Neutrophil (primary cell): ENCODE data around the gene PDZD7.

ENCODE experiments used
- H3K27ac ChIP-seq: fragments of 200-600 bp; sonication (generic); 2 replicates; pipeline ENCODE4 v1.5.1; 2016; ENCODE audit warnings: mild to moderate bottlenecking, moderate library complexity
- H3K27me3 ChIP-seq: fragments of 200-600 bp; sonication (generic); 2 replicates; pipeline ENCODE4 v1.6.0; 2016; ENCODE audit warnings: mild to moderate bottlenecking
- H3K36me3 ChIP-seq: fragments of 200-600 bp; sonication (generic); 2 replicates; pipeline ENCODE4 v1.5.1; 2017
- H3K4me1 ChIP-seq, 2 experiments: fragments of 200-600 bp in 1 of 2; sonication (generic) in 1 of 2; 1 replicate in 1 of 2; 2 replicates in 1 of 2; pipeline versions ENCODE4 v1.5.1 to v1.6.1; 2013 to 2016; ENCODE audit warnings: low read depth in 1 of 2, low read length in 1 of 2, mild to moderate bottlenecking in 1 of 2, moderate library complexity in 1 of 2; ENCODE audit not compliant: control insufficient read depth in 1 of 2, insufficient read depth in 1 of 2
- H3K4me3 ChIP-seq, 2 experiments: fragments of 200-600 bp in 1 of 2; sonication (generic) in 1 of 2; 1 replicate in 1 of 2; 2 replicates in 1 of 2; pipeline ENCODE4 v1.5.1; 2013 to 2016; ENCODE audit warnings: low read depth in 1 of 2, low read length in 1 of 2, mild to moderate bottlenecking in 1 of 2, moderate library complexity in 1 of 2
- H3K9me3 ChIP-seq: fragments of 200-600 bp; sonication (generic); 2 replicates; pipeline ENCODE4 v1.5.1; 2016
- CTCF ChIP-seq: fragments of 200-600 bp; sonication (generic); IDR thresholded peaks from 2 replicates; pipeline ENCODE4 v1.5.1; 2016; ENCODE audit warnings: antibody characterized with exemption

The PDZD7 gene

GRCh38 chr10:101031796-101032636 lies 1.1 kb upstream of the PDZD7 start:
- Histone ChIP-seq H3K27ac (peak overlapping the region; percentile 76), H3K9me3 (no peaks in the 10 kb centered on the region), H3K4me1 (peaks cover 15 to 19% of the 10 kb centered on the region in 2 experiments), H3K36me3 (no peaks in the 10 kb centered on the region), H3K27me3 (peaks cover 93% of the 10 kb centered on the region), H3K4me3 (peak overlapping the region; percentile 72 to 90)
- TF ChIP-seq CTCF, result no peak

- peaks cover 81% of the 10 kb centered on the region for H3K27me3 ChIP-seq
- H3K36me3 ChIP-seq, result no peaks in the 10 kb centered on the region
- no peak for TF ChIP-seq CTCF
- no peaks in the 10 kb centered on the region for H3K9me3 ChIP-seq
- peak overlapping the region; percentile 72 to 90 for H3K4me3 ChIP-seq
- H3K27ac ChIP-seq, result peak overlapping the region; percentile 76
- peaks cover 15 to 19% of the 10 kb centered on the region in 2 experiments for H3K4me1 ChIP-seq
Observed at GRCh38 chr10:101030496-101031127, 317 bp downstream of the PDZD7 start.

- H3K4me3 ChIP-seq, result no peak overlapping the region
- no peak overlapping the region for H3K27ac ChIP-seq
- TF ChIP-seq CTCF, result no peak
- H3K27me3 ChIP-seq, result peaks cover 72% of the 10 kb centered on the region
- H3K9me3 ChIP-seq, result no peaks in the 10 kb centered on the region
- peaks cover 15 to 19% of the 10 kb centered on the region in 2 experiments for H3K4me1 ChIP-seq
- no peaks in the 10 kb centered on the region for H3K36me3 ChIP-seq
Observed at GRCh38 chr10:101029520-101030295, 1.2 kb downstream of the PDZD7 start.

GRCh38 chr10:101028446-101029337 lies 2.2 kb downstream of the PDZD7 start:
- peaks cover 61% of the 10 kb centered on the region for H3K27me3 ChIP-seq
- H3K36me3 ChIP-seq, result no peaks in the 10 kb centered on the region
- no peak overlapping the region for H3K4me3 ChIP-seq
- H3K4me1 ChIP-seq, result peaks cover 15 to 19% of the 10 kb centered on the region in 2 experiments
- no peak overlapping the region for H3K27ac ChIP-seq
- TF ChIP-seq CTCF, result no peak
- H3K9me3 ChIP-seq, result no peaks in the 10 kb centered on the region
